Activated CD8-positive, alpha-beta T cell treated with anti-CD3 and anti-CD28 coated beads for 36 hours (primary cell): ENCODE results near the gene ASIC4. TPM values are rescaled to one million over a fixed set of nuclear protein-coding genes. Genes with fewer than 3 reads are reported as not detected.
A peak's percentile ranks its signal among the peaks of the same experiment; 100 is the strongest.

Experiments used
- ATAC-seq: fragments of 200-7000 bp; cut with Tn5 transposase; one replicate; pipeline ENCODE4 v1.10.0; 2021; ENCODE audit warnings: mild to moderate bottlenecking, moderate library complexity
- CTCF ChIA-PET: fragments of 350-600 bp; sonication (Branson Sonifier 250); formaldehyde crosslinking; loops from one replicate; lab custom pipeline; 2021; ENCODE audit warnings: antibody characterized with exemption; lab: Charles Lee
- POLR2A ChIA-PET: fragments of 350-600 bp; sonication (Branson Sonifier 250); formaldehyde crosslinking; loops from one replicate; lab custom pipeline; 2021; ENCODE audit warnings: antibody characterized with exemption; lab: Charles Lee
- DNase-seq: peaks from one replicate; pipeline ENCODE4 v3.0.0-alpha.2; 2020
- H3K27ac Mint-ChIP-seq: one replicate; pipeline ENCODE4 v1.8.0; 2021; ENCODE audit warnings: mild to moderate bottlenecking, mixed read lengths
- H3K27me3 Mint-ChIP-seq: one replicate; pipeline ENCODE4 v1.8.0; 2021; ENCODE audit warnings: mixed read lengths
- H3K36me3 Mint-ChIP-seq: one replicate; pipeline ENCODE4 v1.8.0; 2021; ENCODE audit warnings: low read depth, mixed read lengths
- H3K4me1 Mint-ChIP-seq: one replicate; pipeline ENCODE4 v1.8.0; 2021; ENCODE audit warnings: low read depth, mixed read lengths
- H3K4me3 Mint-ChIP-seq: one replicate; pipeline ENCODE4 v1.8.0; 2021; ENCODE audit warnings: mild to moderate bottlenecking, moderate library complexity, mixed read lengths
- H3K9me3 Mint-ChIP-seq: one replicate; pipeline ENCODE4 v1.8.0; 2021; ENCODE audit warnings: mixed read lengths
- CTCF ChIP-seq: fragments of 200-600 bp; IDR thresholded peaks from one replicate; pipeline ENCODE4 v1.8.0; 2022; ENCODE audit warnings: antibody characterized with exemption, mild to moderate bottlenecking
- intact Hi-C: fragments of 100-400 bp; cut with micrococcal nuclease; formaldehyde crosslinking; loops from one replicate; pipeline ENCODE4 v1.10.0; 2022
- total RNA-seq, 2 experiments: library from RNA; stranded (reverse); gene quantifications; one replicate each; pipeline ENCODE4 v1.2.3, GENCODE V29; 2021

ASIC4 gene
- total RNA-seq, 2 experiments from 2014 or later = not detected

- Mint-ChIP-seq H3K27ac (no peak overlapping the region), H3K9me3 (no peaks in the 10 kb centered on the region), H3K36me3 (peaks cover 26% of the 10 kb centered on the region), H3K27me3 (peaks cover 34% of the 10 kb centered on the region), H3K4me3 (no peak overlapping the region), H3K4me1 (peaks cover 11% of the 10 kb centered on the region)
- ChIA-PET CTCF (interaction anchor here (1.0 to 7.2 kb wide), 7 partner anchors 11 to 45 kb away, joined by 4 to 86 read pairs (median 13); partner anchors contain the start of gene GMPPA), POLR2A (no interaction called here)
- DNase-seq = no peak
- intact Hi-C loops = no loop called here
- no peak for ATAC-seq
- no peak for TF ChIP-seq CTCF
Observed at GRCh38 chr2:219508444-219508734, 5.9 kb upstream of the ASIC4 start.

- peaks cover 42% of the 10 kb centered on the region for H3K27me3 Mint-ChIP-seq
- ChIA-PET POLR2A (interaction anchor here (0.7 kb wide), 2 partner anchors 9 to 11 kb away, joined by 3 read pairs; no protein-coding TSS in a partner anchor), CTCF (interaction anchor here (0.7 to 7.2 kb wide), 14 partner anchors 11 to 173 kb away, joined by 3 to 86 read pairs (median 9); partner anchors contain the start of gene GMPPA)
- H3K4me1 Mint-ChIP-seq = peaks cover 17% of the 10 kb centered on the region
- peaks cover 23% of the 10 kb centered on the region for H3K36me3 Mint-ChIP-seq
- intact Hi-C loops = no loop called here
- no peak overlapping the region for H3K4me3 Mint-ChIP-seq
- H3K9me3 Mint-ChIP-seq = no peaks in the 10 kb centered on the region
- H3K27ac Mint-ChIP-seq = no peak overlapping the region
- no peak for DNase-seq
- TF ChIP-seq CTCF = no peak
- ATAC-seq = peak; percentile 45
Observed at GRCh38 chr2:219508971-219509779, 5.1 kb upstream of the ASIC4 start.

GRCh38 chr2:219509780-219510511 lies 4.3 kb upstream of the ASIC4 start:
- intact Hi-C loops = no loop called here

GRCh38 chr2:219510512-219511135 lies 3.7 kb upstream of the ASIC4 start:
- POLR2A ChIA-PET = interaction anchor here (1.0 to 1.4 kb wide), 2 partner anchors 8 to 12 kb away, joined by 4 read pairs; partner anchors contain the start of gene GMPPA
- H3K4me3 Mint-ChIP-seq = no peak overlapping the region

More at GRCh38 chr2:219509780-219510511, 4.3 kb upstream of the ASIC4 start:
- Mint-ChIP-seq H3K4me1 (peaks cover 18% of the 10 kb centered on the region), H3K4me3 (no peak overlapping the region), H3K27me3 (peaks cover 44% of the 10 kb centered on the region), H3K27ac (no peak overlapping the region), H3K36me3 (peaks cover 15% of the 10 kb centered on the region), H3K9me3 (no peaks in the 10 kb centered on the region)
- peak; percentile 53 for TF ChIP-seq CTCF
- ChIA-PET POLR2A (interaction anchor here (0.7 to 1.0 kb wide), 3 partner anchors 9 to 12 kb away, joined by 3 to 4 read pairs (median 3); no protein-coding TSS in a partner anchor), CTCF (interaction anchor here (0.7 to 7.2 kb wide), 17 partner anchors 10 to 172 kb away, joined by 3 to 86 read pairs (median 7); partner anchors contain the start of gene GMPPA)
- DNase-seq = peak; percentile 69
- ATAC-seq = peak; percentile 89

More at GRCh38 chr2:219510512-219511135, 3.7 kb upstream of the ASIC4 start:
- peaks cover 9% of the 10 kb centered on the region for H3K36me3 Mint-ChIP-seq
- DNase-seq = no peak
- peaks cover 18% of the 10 kb centered on the region for H3K4me1 Mint-ChIP-seq
- TF ChIP-seq CTCF = no peak
- no peak overlapping the region for H3K27ac Mint-ChIP-seq
- no peak for ATAC-seq
- intact Hi-C loops = no loop called here
- H3K9me3 Mint-ChIP-seq = no peaks in the 10 kb centered on the region
- peaks cover 50% of the 10 kb centered on the region for H3K27me3 Mint-ChIP-seq
- CTCF ChIA-PET = interaction anchor here (0.8 to 7.2 kb wide), 14 partner anchors 10 to 515 kb away, joined by 3 to 86 read pairs (median 8); partner anchors contain the start of gene GMPPA
